PC-3 (cell line): ENCODE measurements around the gene KLHL6.

Source experiments
- CTCF ChIP-seq: fragments of 300-600 bp; sonication (generic); conservative IDR thresholded peaks from 2 replicates; pipeline ENCODE4 v1.5.1; 2017; ENCODE audit warnings: antibody characterized with exemption, low read depth, mild to moderate bottlenecking, low read length
- EZH2 ChIP-seq: fragments of 300-600 bp; sonication (generic); IDR thresholded peaks from one replicate; pipeline ENCODE4 v1.6.1; 2017; ENCODE audit warnings: antibody characterized with exemption, mild to moderate bottlenecking, low read length; ENCODE audit not compliant: unreplicated experiment
- EZH2phosphoT487 ChIP-seq: fragments of 300-600 bp; sonication (generic); IDR thresholded peaks from 2 replicates; pipeline ENCODE4 v1.6.1; 2018; ENCODE audit warnings: mild to moderate bottlenecking, antibody characterized with exemption, low read length, borderline replicate concordance

GRCh38 chr3:183493296-183494045 is 62.0 kb downstream of the KLHL6 start:
- TF ChIP-seq CTCF (no peak), EZH2 (no peak), EZH2phosphoT487 (no peak)
